GM21381 (cell line): ENCODE measurements around the gene NKX2-3.

ENCODE experiments used
- ATAC-seq: cut with Tn5 transposase; IDR thresholded peaks from one replicate; pipeline ENCODE4 v1.9.1; 2021; ENCODE audit warnings: mild to moderate bottlenecking, moderate library complexity; ENCODE audit not compliant: unreplicated experiment

NKX2-3 gene

DNA sequence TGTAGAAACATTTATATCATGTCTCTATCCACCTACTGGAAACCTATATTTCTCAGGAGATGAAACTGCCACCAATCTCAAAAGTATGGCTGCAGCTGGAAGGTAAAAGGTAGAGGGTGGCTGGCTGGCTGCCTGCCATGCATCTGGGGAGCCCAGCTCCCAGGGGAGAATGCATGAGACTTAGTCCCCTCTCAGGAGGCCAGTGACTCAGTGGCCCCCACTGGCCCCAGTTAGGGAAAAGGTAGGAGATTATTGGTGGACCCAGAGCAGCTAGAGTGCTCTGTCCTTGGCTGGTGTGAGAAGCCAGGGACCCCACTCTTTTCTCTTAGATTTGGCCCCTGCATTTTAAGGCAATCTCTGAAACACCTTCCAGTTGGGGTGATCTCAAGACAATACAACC lies 6.8 kb upstream of the NKX2-3 start:
- no peak for ATAC-seq

DNA sequence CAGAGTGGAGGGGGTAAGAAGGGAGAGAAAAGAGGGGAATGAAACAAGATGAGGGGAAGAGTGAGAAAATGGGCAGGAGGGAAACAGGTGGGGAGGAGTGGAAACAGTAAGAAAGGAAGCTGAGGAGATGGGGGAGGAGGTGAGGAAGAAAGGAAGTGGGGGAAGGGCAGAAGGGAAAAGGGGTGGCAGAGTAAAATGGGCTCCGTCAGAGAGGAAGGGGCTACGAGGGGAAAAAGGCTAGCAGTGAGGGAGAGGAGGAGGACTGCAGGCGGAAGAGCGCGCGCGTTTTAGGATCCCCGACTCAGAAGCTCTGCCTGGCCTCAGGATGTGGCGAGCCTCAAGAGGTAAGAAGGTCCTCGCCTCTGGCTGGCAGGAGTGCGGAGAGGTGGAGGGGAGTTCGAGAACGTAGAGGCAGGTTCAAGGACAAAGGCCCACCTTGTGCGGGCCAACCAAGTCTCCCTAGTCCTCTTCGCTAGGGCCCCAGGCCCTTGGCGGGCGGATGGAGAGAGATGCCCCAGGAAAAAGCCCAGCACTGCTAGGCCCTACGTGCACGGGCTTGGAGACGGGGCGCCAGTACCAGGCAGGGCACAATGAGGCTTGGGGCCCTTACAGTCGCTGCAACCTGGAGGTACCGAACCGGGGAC lies 5.8 kb upstream of the NKX2-3 start:
- ATAC-seq, result no peak

DNA sequence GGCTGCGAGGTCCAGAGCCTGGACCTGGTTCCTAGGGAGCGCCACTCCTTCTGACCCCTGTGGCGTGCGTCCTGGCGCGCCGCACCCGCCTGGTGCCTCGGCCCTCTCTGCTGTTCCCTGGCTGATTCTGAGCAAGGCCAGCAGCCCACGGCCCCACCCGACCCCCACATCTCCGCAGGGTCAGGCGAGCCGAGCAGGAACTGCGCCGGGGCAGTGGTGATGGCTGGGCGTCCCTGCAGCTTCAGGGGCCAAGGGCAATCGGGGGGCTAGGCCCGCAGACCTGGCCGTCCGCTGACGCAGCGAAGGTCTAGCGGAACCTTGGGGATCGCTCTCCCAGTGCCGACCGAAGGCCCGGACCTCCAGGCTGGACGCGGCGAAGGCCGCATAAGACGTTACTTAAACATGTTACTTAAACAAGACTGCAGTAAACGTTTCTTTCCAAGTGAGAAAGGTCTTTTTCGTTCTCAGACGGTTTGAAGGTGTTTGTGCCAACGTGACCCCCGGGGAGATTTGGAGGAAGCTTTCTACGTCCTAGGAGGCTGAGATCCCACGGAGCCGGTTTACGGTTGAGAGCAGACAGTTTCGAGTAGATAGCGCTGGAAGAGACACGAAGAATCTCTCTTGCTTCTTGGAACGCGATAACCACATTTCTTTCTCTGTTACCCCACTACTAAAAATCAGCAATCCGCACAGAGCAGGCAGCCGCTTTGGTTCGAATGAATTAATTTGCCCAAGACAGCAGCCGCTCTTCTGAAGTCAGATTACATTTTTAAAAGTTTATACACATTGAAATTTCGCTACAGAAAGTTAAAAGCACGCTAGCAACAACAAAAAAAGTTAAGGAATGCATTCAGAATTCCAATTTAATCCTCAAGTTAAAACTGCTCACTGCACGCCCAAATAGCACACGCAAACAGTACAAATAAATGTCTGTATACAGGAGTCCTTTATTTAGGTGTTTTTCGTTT lies 4.9 kb upstream of the NKX2-3 start:
- no peak for ATAC-seq

DNA sequence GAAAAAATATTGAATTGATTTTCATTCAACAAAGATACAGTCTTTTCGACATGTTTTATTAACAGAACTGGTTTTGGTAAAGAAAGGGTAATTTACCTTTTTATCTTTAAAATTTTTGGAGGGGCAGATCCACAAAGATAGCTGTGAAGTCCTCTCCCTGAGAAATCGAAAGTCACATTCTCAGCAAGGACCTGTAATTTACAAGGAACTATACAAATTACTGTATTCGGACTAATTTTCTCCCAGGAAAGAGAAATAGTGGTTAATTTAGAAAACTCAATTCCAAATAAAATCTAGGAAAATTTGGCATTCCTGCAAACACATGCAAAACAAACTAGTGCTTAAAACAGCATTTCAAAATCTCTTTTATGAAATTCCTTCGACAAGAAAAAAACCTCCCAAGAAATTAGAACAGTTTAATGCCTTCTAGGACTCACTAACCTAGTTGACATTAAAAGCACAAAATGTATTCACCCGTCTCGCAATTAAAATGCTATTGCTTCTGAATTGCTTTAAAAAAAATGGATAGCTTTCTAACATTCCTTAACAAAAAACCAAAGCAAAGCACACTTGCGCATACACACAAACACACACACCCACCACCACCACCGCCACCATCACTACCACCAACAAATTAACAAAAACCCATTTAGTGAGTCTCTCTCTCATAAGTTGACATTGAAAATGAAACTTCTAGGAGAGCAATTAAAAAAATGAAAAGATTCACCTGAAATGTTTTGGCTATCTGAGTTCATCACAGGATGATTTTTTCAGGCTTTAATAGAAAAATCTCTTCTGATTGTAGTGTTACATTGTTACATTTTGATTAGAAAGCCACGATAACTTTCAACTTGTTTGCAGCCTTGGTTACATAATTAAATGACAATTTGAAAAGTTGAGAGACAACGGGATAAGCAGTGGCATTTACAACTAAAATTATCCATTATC lies 4.0 kb upstream of the NKX2-3 start:
- ATAC-seq, result no peak

DNA sequence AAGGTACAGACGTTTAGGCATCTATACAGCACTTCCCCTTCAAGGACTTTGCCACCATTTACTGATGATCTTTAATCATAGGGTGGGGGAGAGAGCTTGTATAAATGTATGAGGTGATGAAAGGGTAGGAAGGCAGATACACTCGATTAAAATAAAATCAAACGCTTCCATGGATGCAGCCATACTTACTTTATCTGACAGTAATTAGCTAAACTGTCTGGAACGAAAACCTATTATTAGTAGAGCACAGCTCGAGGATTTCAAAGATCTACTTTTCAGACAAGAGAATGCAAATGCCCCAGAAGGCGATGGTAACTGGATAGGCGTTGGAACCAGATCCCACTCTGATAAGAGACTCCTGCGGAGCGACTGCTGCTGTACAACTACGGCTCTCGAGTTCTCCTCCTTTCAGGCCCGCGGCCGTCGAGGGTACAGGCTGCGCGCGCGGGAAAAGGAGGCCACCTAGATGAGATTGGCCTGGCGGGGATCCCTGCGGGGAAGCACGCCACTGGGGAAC lies 3.1 kb upstream of the NKX2-3 start:
- ATAC-seq, result no peak

DNA sequence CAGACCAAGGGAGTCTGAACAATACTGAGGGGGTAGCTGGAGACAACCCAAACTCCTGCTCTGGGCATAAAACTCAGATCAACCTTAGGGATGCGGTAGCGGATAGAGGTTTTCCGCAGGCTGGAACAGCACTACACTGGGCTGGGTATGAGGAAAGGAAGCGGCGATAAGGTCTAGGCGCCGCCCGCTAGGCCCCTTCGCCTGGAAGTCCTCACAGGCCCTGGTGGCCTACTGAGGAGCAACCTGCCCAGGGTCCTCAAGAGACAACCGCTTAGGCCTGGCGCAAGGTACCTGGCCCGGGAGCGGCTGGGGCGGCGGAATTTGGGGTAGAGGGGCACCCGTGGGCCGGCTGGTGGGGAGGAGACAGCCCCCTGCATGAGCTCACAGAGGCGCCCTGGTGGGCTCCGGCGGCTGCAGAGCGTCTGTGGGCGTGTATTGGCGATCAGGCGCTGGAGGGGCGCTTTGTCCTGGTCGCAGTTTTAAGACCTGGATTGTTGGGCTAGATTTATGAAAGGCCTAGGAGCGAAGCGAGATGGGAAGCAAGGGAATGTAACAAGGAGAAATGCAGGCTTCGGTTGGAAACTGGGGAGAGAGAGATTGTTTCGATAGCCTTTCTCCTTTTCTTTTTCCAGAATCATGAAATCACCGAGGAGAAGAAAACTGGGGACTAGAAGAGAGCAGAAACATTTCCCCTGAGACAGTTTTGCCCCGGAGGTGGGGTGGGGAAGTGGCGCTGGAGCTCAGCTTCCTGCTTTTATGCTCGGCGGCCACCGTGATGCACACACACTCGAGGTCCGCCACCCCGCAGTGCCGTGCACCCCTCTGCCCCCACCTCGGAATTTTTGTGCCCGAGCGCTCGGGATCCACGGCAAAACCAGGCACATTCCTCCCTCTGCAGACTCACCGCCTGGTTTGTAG lies 2.4 kb upstream of the NKX2-3 start:
- no peak for ATAC-seq

DNA sequence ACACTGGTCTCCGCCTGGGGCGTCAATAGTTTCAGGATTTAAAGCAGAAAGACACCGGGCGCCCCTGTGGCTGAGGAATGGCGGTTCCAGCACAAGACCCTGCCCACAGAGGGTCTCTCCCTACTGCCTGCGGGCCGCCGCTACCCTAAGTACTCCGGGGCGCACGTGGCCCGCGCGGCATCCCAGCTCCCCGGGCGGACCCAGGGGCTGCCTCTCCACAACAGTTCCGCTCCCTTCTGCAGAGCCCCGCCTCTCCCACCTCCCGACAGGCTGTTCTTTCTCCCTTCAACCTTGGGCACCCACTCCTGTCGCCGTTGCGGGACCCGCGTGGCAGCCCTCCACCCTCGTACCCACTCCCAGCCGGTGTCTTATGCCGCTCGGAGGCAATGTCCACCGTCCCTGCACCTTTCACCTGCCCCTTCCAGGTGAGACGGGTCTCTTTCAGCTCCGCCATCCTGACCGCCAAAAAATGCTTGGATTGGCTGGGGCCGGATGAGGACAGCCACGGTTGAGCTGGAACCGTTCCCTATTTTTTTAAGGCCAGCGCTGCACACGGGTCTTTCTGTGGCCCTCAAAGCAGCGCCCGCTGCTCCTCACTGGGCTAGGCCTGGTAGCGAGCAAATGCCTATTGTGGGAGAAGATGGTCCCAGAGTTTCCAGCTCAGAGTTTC lies 1.6 kb upstream of the NKX2-3 start:
- ATAC-seq, result no peak

DNA sequence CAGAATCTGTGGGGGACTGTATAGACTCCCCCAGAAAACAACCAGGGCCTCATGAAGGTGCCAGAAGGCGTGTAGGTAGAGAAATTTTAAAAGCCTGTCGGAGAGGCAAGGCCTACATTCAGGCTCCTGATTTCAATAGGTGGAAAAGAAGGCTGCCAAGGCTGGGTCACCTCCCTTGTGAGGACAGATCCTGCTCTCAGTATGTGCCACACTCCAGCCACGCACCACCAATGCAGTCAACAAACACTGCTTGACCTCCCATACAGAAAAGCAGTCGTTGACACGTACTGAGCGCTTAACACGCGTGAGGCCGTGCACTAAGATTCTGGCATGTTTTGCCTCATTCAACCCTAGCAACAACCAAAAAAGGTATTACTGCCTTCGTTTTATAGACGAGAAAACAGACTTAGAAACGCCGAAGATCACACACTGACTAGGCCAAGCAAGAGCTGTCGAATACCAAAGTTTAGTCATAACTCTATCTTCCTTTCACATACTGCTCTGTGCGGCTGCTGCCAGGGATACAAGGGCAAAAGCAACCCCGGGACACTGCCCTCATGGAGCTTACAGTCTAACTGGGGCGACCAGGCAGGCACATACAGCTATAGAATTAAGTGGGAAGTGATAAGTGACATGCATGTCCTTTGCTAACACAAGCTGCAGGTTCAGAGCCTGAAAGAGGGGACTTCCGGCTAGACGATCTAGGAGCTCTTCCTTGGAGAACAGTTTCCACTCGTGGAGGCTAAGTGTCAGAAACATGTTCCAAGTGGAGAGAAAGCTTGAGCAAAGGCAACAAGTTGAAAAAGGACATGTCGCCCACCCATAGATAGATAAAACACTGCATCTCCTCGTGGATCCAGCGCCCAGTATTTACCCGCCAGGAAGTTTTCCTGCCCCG lies 797 bp upstream of the NKX2-3 start:
- ATAC-seq, result no peak

DNA sequence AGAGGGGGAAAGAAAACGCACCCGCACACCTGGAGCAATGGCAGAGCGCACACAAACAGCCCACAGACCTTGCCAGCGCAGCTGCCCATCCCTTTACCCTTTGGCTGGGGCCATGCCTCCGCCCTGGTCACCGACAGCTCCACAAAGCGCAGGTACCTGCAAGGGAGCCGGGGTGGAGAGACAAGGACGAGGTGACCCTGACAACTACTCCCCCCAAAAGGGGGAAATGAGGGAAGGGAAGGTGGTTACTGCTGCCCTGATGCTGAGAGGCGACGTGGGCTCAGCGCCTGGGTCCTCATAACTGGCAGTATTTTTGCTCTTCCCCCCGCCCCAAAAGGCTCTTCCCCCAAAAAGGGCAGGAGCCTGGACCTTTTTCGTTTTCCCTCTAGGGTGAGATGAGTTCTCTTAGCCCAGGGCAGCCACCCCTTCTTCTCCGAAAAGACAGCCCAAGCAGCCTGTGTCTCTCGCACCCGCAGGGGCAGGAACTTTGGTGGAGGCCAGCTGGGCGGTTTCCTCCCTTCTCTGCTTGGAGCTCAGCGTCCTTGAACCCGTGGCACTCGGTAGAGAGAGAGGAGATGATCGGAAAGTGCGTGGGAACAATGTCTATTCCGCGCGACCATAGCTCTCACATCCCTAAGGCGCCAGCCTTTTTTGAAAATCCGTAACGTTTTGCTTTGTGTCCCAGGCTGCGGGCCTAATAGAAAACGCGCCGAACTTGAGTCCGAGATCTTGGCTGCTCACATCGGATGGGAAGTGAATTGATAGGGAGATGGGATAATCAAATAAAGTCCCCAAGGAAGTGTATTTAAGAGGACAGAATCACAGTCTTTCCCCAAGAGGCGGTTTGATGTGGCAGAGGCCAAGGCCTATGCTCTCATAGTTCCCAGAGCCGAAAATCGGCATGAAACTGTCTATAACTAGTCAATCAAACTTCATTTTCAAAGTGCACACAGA lies 1.0 kb downstream of the NKX2-3 start:
- ATAC-seq, result no peak

DNA sequence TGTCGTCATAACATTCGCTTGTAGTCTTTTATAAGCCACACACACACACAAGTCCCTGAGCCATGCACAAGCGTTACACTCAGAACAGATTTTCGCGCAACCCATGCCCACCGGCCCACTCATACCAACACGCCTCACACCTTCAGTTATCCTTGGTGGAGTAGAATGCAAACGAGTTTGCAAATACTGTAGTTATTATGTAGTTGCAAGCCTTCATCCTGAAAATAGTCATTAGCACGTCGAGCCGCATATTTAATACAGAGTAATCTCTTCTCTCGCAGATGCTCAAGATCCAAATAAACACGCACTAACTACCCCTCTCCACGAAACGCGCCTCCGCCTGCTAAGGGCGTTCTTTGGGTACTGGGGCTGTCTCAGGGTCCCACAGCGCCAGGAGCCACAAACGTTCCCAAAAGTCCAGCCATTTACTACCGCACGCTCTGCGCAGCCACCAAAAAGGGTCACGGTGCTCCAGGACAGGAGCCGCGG lies 1.8 kb downstream of the NKX2-3 start:
- ATAC-seq, result no peak

DNA sequence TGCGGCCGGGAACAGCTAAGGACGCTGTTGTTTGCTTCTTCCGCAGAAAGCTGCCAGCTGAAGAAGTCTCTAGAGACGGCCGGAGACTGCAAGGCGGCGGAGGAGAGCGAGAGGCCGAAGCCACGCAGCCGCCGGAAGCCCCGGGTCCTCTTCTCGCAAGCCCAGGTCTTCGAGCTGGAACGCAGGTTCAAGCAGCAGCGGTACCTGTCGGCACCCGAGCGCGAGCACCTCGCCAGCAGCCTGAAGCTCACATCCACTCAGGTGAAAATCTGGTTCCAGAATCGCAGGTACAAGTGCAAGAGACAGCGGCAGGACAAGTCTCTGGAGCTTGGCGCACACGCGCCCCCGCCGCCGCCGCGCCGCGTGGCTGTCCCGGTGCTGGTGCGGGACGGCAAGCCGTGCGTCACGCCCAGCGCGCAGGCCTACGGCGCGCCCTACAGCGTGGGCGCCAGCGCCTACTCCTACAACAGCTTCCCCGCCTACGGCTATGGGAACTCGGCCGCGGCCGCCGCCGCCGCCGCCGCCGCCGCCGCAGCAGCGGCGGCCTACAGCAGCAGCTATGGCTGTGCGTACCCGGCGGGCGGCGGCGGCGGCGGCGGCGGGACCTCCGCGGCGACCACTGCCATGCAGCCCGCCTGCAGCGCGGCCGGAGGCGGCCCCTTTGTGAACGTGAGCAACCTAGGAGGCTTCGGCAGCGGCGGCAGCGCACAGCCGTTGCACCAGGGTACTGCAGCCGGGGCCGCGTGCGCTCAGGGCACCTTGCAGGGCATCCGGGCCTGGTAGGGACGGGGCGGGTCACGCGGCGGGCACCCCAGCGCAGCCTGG lies 2.4 kb downstream of the NKX2-3 start:
- no peak for ATAC-seq

DNA sequence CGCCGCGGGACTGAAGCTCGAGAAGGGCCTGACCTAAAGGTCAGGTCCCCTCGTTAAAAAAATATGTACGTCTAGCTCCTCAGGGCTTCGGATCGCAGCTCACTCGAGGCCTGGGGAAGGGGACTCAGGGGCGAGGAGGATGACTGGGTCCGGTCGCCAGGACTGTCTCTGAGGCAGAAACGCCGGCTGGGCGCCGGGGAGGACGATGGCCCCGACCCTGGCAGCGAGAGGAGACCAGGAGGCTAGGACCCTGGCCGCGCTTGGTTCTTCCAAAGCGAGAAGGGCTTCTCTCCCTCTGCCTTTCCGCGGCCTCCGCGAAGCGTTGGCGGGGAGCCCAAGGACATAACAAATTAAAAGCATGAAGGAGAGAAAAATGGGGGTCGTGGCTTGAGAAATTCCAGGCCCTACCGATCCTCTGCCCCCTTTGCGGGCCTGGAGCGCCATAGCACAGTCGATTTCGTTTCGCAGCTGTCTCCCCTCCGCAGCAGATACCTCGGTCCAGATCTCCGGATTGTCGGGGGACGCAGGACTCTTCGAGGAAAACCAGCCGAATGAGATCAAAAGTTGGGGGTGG lies 3.1 kb downstream of the NKX2-3 start:
- ATAC-seq, result no peak

DNA sequence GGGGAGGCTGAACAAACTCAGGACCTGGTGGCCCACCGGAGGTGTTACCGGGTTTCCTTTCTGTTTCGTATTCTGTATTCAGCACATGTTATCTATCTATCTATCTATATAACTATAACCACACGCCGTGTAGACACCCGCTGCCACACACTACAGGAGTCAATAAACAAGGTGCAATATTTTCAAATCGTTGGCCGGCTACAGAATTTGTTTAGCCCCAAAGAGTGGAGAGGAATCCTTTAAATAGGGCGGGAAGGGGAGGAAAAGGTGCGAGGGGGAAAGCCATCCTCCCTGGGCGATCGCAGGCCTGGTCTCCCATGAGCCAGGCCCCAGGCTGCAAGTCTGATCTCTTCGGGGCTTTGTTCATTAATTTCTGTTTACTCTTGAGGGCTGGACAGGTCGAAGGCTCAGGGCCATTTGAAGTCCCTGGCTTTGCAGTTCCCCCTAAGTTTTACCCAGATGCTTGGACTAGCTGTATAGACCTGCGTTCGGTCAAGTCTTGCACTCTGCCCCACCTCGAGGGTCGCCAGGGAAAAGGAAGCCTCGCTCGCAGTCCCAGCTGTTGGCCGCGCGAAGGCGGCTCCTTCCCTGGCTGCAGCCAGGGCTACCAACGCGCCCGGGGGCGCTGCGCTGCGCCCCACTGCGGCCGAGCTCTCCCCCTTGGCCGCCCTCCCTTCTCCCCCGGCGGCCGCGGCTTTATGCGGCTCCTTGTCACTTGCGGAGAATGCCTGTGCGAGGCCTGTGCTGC lies 3.8 kb downstream of the NKX2-3 start:
- no peak for ATAC-seq

DNA sequence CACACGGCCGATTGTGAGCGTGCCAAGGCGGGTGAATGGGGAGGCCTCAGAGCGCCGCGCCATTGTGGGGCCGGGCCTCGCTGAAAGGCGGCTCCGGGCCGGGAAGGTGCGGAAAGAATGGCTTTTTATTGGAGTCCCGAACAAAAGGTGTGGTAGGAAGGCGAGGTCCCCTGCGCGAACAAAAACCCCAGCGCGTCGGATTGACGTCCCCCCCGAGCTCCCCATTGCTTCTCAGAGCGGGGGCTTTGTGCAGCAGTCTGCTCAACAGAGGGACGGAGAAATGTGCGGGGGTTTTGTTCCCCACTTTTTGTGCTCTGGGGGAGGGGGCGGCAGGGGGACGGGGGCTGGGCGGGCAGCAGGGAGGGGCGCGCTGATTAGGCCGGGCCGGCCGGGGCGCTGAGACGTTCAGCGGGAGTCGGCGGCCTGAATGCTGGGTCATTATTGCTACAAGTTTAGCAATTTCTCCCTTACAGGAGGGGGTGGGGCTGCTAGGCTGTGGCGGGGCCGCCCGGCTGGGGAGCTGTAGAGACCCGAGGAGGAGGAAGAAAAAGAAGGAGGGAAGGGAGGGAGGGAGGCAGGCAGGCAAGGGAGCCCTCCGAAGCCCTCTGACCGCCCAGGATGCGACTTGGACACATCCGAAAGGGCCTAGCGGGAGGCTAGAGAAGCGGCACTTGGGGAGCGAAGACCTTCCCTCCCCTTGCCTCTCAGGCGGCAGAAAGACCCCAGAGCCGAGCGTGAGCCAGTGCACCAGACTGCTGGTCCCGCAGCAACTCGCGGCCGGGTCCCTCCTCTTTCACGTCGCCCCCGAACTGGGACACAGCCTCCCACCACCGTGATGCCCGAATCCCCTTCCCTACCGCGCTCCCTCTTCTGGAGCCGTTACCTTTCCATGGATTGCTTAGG lies 4.6 kb downstream of the NKX2-3 start:
- ATAC-seq, result no peak
